ENCODE results near the gene NDUFA11. TPM values are rescaled to one million over a fixed set of nuclear protein-coding genes. Genes with fewer than 3 reads are reported as not detected.
"Not testable (repeated sequence)": the region's sequence is repeated elsewhere in the genome, so short reads cannot be mapped to it uniquely, and the experiment has no call there.

The NDUFA11 gene
- total RNA-seq, 6 experiments from 2014 or later, result 277 to 334 (median 300) TPM

DNA sequence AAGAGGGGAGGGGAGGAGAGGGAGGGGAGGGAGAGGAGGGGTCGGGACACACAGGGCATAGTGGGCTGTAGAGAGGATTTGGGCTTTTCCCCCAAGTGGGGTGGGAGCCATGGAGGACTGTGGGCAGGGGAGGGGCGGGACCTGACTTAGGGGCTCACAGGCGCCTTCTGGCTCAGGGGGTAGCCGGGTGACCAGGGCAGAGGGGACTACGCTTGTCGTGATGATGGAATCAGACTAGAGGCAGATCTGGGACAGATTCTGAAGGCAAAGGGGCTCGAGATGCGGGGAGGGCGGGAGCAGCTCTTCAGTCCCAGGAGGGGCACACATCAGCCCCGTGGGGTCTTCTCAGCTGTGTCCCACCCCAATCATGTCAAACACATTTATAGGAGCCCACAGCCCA, 13.5 kb downstream of the NDUFA11 start:
- Mint-ChIP-seq H3K27ac (no peak overlapping the region), H3K4me3 (no peak overlapping the region; the same call in 1 of the 2 replicates), H3K9me3 (no peaks in the 10 kb centered on the region), H3K4me1 (ENCODE audit: low read depth) (peaks cover 8% of the 10 kb centered on the region), H3K36me3 (ENCODE audit: low read depth) (no peaks in the 10 kb centered on the region), H3K27me3 (ENCODE audit: insufficient read depth) (peaks cover 19% of the 10 kb centered on the region)
- TF ChIP-seq, protein P1, sequence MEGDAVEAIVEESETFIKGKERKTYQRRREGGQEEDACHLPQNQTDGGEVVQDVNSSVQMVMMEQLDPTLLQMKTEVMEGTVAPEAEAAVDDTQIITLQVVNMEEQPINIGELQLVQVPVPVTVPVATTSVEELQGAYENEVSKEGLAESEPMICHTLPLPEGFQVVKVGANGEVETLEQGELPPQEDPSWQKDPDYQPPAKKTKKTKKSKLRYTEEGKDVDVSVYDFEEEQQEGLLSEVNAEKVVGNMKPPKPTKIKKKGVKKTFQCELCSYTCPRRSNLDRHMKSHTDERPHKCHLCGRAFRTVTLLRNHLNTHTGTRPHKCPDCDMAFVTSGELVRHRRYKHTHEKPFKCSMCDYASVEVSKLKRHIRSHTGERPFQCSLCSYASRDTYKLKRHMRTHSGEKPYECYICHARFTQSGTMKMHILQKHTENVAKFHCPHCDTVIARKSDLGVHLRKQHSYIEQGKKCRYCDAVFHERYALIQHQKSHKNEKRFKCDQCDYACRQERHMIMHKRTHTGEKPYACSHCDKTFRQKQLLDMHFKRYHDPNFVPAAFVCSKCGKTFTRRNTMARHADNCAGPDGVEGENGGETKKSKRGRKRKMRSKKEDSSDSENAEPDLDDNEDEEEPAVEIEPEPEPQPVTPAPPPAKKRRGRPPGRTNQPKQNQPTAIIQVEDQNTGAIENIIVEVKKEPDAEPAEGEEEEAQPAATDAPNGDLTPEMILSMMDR (IDR thresholded peaks at IDR 0.05), result no peak
- DNase-seq, result no peak

DNA sequence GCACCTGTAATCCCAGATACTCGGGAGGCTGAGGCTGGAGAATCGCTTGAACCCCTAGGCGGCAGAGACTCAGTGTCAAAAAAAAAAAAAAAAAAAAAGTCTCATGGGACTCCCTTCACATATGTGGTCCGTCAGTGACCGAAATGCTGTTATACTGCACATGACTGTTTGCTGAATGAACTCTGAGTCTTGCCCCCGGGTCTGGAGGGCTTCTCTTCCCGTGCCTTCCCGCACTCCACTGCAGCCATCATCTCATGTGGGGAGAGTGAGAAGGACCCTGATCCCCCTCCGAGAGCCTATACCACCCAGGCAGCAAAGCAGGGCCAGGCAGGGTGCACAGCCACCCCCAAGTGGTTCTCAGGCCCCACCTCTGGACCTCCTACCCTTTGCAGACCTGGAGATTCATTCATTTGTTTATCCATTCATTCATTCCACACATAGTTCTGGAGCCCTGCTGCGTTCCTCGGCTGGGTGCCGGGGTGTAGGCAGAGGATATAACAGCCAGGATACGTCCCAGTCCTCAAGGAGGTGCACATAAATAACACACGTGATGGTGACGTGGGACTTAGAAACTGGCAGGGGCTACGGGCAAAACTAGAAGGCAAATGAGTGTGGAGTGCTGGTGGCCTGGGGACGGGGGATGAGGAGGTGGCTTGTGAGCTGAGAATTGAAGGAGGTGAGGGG, 14.2 kb downstream of the NDUFA11 start:
- no peaks in the 10 kb centered on the region for H3K9me3 Mint-ChIP-seq
- peaks cover 8% of the 10 kb centered on the region for H3K4me1 Mint-ChIP-seq (ENCODE audit: low read depth)
- DNase-seq, result peak; percentile 20
- H3K36me3 Mint-ChIP-seq (ENCODE audit: low read depth), result no peaks in the 10 kb centered on the region
- TF ChIP-seq, protein P1 (IDR thresholded peaks at IDR 0.05), result no peak
- H3K27me3 Mint-ChIP-seq (ENCODE audit: insufficient read depth), result peaks cover 19% of the 10 kb centered on the region
- H3K27ac Mint-ChIP-seq, result no peak overlapping the region; the same call in 1 of the 2 replicates
- H3K4me3 Mint-ChIP-seq, result peak overlapping the region; percentile 25

DNA sequence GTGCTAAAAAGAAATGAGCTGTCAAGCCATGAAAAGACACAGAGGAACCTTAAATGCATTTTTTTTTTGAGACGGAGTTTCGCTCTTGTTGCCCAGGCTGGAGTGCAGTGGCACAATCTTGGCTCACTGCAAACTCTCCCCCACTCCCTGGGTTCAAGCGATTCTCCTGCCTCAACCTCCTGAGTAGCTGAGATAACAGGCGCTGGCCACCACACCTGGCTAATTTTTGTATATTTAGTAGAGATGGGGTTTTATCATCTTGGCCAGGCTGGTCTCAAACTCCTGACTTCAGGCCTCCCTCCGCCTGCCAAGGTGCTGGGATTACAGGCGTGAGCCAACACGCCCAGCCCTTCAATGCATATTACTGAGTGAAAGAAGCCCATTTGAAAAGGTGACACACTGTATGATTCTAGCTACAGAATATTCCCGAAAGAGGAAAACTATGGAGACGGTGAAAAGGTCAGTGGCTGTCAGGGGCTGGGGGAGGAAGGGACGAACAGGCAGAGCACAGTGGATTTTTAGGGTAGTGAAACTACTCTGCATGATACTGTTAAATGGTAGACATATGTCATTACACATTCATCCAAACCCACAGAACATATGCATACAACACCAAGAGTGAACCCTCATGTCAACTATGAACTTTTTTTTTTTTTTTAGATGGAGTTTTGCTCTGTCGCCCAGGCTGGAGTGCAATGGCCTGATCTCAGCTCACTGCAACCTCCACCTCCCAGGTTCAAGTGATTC, 19.4 kb downstream of the NDUFA11 start:
- not testable (repeated sequence) for DNase-seq; H3K4me1 Mint-ChIP-seq (ENCODE audit: low read depth); H3K27ac Mint-ChIP-seq; H3K36me3 Mint-ChIP-seq (ENCODE audit: low read depth); H3K4me3 Mint-ChIP-seq; H3K9me3 Mint-ChIP-seq
- H3K27me3 Mint-ChIP-seq (ENCODE audit: insufficient read depth), result peaks cover 19% of the 10 kb centered on the region

- DNase-seq; H3K4me3 Mint-ChIP-seq; H3K27ac Mint-ChIP-seq; H3K9me3 Mint-ChIP-seq; H3K36me3 Mint-ChIP-seq (ENCODE audit: low read depth); H3K4me1 Mint-ChIP-seq (ENCODE audit: low read depth): not testable (repeated sequence)
- H3K27me3 Mint-ChIP-seq (ENCODE audit: insufficient read depth), result peaks cover 25% of the 10 kb centered on the region
Measured at GRCh38 chr19:5883157-5883873, 20.3 kb downstream of the NDUFA11 start.

DNA sequence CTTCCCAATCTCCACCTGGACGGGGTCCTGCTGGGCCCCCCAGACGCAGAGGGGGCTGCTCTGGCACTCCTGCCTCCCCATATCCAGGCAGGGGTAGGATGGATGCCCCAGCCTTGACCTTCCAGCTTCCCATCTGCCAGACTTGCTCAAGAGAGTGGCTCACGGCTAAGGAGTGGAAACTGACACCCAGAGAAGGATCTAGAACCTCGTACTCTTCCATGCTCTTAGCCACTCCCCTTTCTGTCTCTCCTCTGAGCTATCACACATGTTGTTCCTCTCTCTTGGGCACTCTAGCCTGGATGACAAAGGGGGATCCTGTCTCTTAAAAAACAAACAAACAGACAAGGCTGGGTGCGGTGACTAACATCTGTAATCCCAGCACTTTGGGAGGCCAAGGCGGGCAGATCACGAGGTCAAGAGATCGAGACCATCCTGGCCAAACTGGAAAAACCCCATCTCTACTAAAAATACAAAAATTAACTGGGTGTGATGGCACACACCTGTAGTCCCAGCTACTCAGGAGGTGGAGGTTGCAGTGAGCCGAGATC, 21.1 kb downstream of the NDUFA11 start:
- H3K27me3 Mint-ChIP-seq (ENCODE audit: insufficient read depth), result peaks cover 26% of the 10 kb centered on the region

More for the DNA sequence above, 21.1 kb downstream of the NDUFA11 start:
- H3K27ac Mint-ChIP-seq, result no peak overlapping the region
- no peaks in the 10 kb centered on the region for H3K9me3 Mint-ChIP-seq
- TF ChIP-seq, protein P1 (IDR thresholded peaks at IDR 0.05), result no peak
- peaks cover 9% of the 10 kb centered on the region for H3K4me1 Mint-ChIP-seq (ENCODE audit: low read depth)
- DNase-seq, result no peak
- H3K36me3 Mint-ChIP-seq (ENCODE audit: low read depth), result no peaks in the 10 kb centered on the region
- no peak overlapping the region for H3K4me3 Mint-ChIP-seq

Measured in HFFc6 (cell line).